ENCODE data around the gene KIF12.
"Not testable (repeated sequence)": the region's sequence is repeated elsewhere in the genome, so short reads cannot be mapped to it uniquely, and the experiment has no call there.

The KIF12 gene

DNA sequence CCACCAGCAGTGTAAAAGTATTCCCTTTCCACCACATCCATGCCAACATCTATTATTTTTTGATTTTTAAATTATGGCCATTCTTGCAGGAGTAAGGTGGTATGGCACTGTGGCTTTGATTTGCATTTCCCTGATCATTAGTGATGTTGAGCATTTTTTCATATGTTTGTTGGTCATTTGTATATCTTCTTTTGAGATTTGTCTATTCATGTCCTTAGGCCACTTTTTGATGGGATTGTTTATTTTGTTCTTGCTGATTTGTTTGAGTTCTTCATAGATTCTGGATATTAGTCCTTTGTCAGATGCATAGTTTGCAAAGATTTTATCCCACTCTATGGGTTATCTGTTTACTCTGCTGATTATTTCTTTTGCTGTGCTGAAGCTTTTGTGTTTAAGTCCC, 55.4 kb downstream of the KIF12 start:
- DNase-seq, result not testable (repeated sequence)
